ENCODE data around the gene EPS8L2.
A peak's percentile ranks its signal among the peaks of the same experiment; 100 is the strongest.

The EPS8L2 gene

GRCh38 chr11:665062-665703 lies 40.8 kb upstream of the EPS8L2 start:
- peak overlapping the region; percentile 77 for H3K4me2 ChIP-seq
- H3K27ac ChIP-seq, result peak overlapping the region; percentile 91
- H2AFZ ChIP-seq (ENCODE audit: low read depth), result peak overlapping the region; percentile 2; the same call in 1 of the 2 replicates
- H3K79me2 ChIP-seq (ENCODE audit: insufficient read depth, low read depth), result no peaks in the 10 kb centered on the region
- H3K4me3 ChIP-seq (IDR thresholded peaks at IDR 0.05; ENCODE audit: insufficient read depth, low read depth, low read length), result no peak overlapping the region
- H3K4me1 ChIP-seq (ENCODE audit: low read depth, poor library complexity, severe bottlenecking), result peaks cover 41% of the 10 kb centered on the region
- H3K27me3 ChIP-seq (ENCODE audit: insufficient read depth, low read depth), result no peaks in the 10 kb centered on the region
- H3K36me3 ChIP-seq (ENCODE audit: insufficient read depth), result peaks cover 4% of the 10 kb centered on the region; the same call in 1 of the 2 replicates
- H3K9ac ChIP-seq, result peak overlapping the region; percentile 42
- TF ChIP-seq, protein P1, sequence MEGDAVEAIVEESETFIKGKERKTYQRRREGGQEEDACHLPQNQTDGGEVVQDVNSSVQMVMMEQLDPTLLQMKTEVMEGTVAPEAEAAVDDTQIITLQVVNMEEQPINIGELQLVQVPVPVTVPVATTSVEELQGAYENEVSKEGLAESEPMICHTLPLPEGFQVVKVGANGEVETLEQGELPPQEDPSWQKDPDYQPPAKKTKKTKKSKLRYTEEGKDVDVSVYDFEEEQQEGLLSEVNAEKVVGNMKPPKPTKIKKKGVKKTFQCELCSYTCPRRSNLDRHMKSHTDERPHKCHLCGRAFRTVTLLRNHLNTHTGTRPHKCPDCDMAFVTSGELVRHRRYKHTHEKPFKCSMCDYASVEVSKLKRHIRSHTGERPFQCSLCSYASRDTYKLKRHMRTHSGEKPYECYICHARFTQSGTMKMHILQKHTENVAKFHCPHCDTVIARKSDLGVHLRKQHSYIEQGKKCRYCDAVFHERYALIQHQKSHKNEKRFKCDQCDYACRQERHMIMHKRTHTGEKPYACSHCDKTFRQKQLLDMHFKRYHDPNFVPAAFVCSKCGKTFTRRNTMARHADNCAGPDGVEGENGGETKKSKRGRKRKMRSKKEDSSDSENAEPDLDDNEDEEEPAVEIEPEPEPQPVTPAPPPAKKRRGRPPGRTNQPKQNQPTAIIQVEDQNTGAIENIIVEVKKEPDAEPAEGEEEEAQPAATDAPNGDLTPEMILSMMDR (conservative IDR thresholded peaks at IDR 0.05; ENCODE audit: low read depth, low read length), result no peak
- no peaks in the 10 kb centered on the region for H4K20me1 ChIP-seq (ENCODE audit: insufficient read depth)

- H3K36me3 ChIP-seq (ENCODE audit: insufficient read depth), result peaks cover 4% of the 10 kb centered on the region; the same call in 1 of the 2 replicates
- no peak overlapping the region for H3K4me3 ChIP-seq (IDR thresholded peaks at IDR 0.05; ENCODE audit: insufficient read depth, low read depth, low read length)
- H3K4me1 ChIP-seq (ENCODE audit: low read depth, poor library complexity, severe bottlenecking), result peaks cover 41% of the 10 kb centered on the region
- TF ChIP-seq, protein P1 (conservative IDR thresholded peaks at IDR 0.05; ENCODE audit: low read depth, low read length), result no peak
- peak overlapping the region; percentile 2; the same call in 1 of the 2 replicates for H2AFZ ChIP-seq (ENCODE audit: low read depth)
- H3K4me2 ChIP-seq, result peak overlapping the region; percentile 77
- H3K79me2 ChIP-seq (ENCODE audit: insufficient read depth, low read depth), result no peaks in the 10 kb centered on the region
- peak overlapping the region; percentile 42 for H3K9ac ChIP-seq
- H4K20me1 ChIP-seq (ENCODE audit: insufficient read depth), result no peaks in the 10 kb centered on the region
- H3K27me3 ChIP-seq (ENCODE audit: insufficient read depth, low read depth), result no peaks in the 10 kb centered on the region
- H3K27ac ChIP-seq, result peak overlapping the region; percentile 91
These were observed 40.2 kb upstream of the EPS8L2 start for GRCh38 chr11:665704-666281.

DNA sequence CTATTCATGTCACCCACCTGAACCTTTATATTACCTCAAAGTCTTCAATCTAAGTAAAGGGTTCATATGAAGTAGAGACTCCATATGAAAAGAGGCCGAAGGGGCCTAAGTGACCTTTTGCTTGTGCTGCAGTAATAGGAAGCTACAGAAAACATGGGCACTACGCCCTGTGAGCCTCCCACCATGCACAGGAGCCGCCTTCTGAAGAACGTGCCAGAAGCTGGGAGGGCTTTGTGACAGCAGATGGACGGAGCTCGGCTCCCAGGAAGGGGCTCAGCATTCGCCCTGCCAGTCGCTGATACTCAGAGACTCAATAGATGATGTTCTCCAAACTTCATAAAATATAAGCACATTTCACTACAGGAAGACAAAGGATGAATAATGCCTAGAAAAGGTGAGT lies 32.2 kb upstream of the EPS8L2 start:
- Histone ChIP-seq H4K20me1 (ENCODE audit: insufficient read depth) (no peaks in the 10 kb centered on the region), H3K4me3 (IDR thresholded peaks at IDR 0.05; ENCODE audit: insufficient read depth, low read depth, low read length) (no peak overlapping the region), H3K9ac (no peak overlapping the region), H3K36me3 (ENCODE audit: insufficient read depth) (peaks cover 4% of the 10 kb centered on the region; the same call in 1 of the 2 replicates), H2AFZ (ENCODE audit: low read depth) (no peak overlapping the region), H3K27ac (no peak overlapping the region), H3K4me1 (ENCODE audit: low read depth, poor library complexity, severe bottlenecking) (peaks cover 10% of the 10 kb centered on the region), H3K27me3 (ENCODE audit: insufficient read depth, low read depth) (no peaks in the 10 kb centered on the region), H3K79me2 (ENCODE audit: insufficient read depth, low read depth) (no peaks in the 10 kb centered on the region), H3K4me2 (no peak overlapping the region)
- TF ChIP-seq, protein P1 (conservative IDR thresholded peaks at IDR 0.05; ENCODE audit: low read depth, low read length), result no peak

GRCh38 chr11:674406-674805 lies 31.6 kb upstream of the EPS8L2 start:
- H3K4me1 ChIP-seq (ENCODE audit: low read depth, poor library complexity, severe bottlenecking), result peaks cover 6% of the 10 kb centered on the region
- H3K27me3 ChIP-seq (ENCODE audit: insufficient read depth, low read depth), result no peaks in the 10 kb centered on the region
- no peak overlapping the region for H3K4me3 ChIP-seq (IDR thresholded peaks at IDR 0.05; ENCODE audit: insufficient read depth, low read depth, low read length)
- no peak overlapping the region for H3K27ac ChIP-seq
- no peaks in the 10 kb centered on the region for H4K20me1 ChIP-seq (ENCODE audit: insufficient read depth)
- TF ChIP-seq, protein P1 (conservative IDR thresholded peaks at IDR 0.05; ENCODE audit: low read depth, low read length), result no peak
- no peak overlapping the region for H3K4me2 ChIP-seq
- H2AFZ ChIP-seq (ENCODE audit: low read depth), result no peak overlapping the region
- no peaks in the 10 kb centered on the region for H3K79me2 ChIP-seq (ENCODE audit: insufficient read depth, low read depth)
- H3K9ac ChIP-seq, result no peak overlapping the region
- H3K36me3 ChIP-seq (ENCODE audit: insufficient read depth), result peaks cover 4% of the 10 kb centered on the region; the same call in 1 of the 2 replicates
